ENCODE data around the gene SLC17A9.

SLC17A9 gene

DNA sequence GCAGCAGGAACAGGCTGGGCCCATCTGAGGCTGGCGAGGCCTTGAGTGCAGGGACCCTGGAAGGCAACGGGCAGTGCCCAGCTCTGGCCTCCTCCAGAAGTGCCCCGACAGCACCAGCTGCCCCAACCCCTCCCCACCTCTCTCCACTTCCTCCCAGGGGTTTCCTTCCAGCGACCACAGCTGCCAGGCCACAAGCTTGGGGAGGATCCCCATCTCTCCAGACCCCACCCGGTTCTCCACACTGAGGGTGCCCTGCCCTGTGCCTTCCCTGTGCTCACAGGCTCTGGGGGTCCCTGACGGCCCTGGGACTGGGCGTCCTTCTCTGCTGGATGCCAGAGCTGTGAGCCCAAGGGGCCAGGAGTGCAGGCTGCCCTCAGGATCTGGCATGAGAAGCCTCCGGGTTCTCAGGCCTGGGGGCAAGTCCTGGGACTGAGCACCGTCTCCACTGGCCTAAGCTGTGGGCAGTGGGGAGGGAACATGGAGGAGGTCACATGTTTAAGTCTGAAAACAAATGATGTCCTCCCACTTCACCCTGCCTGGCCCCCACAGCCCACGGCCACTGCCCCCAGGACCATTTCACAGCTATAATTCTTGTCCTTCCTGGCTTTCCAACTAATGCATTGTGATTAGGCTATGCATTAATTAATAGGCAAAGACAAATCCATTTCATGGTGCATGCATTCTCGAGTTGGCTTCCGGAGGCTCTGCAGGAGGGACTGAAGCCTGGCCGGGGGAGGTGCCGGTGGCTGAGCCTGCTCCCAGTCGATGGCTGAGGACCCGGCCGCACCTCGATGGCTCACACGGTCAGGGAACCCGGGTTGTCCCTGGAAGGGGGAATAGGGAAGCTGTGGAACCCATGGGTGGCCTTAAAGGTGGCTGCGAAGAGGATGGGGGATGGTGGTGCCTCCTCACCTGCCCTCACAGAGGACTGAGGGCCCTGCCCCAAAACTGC, 29.9 kb downstream of the SLC17A9 start:
- DNase-seq (ENCODE audit: low read depth), result no peak

DNA sequence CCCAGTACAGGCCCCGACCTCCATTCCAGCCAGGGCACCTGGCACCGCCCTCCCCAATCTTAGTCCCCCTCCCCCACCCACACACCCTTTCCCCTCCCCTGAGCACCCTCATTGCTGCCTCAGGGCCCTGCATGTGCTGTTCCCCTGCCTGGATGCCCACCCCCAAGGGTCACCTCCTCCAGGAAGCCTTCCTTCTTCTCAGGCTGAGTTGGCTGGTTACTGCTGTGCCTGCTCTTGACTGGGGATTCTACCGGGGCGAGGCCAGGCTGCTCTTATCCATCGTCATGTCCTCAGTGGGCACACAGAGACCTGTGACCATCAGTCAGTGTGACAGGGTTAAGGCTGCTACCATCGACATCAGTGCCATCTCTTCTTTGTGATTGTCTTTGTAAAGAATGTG, 30.7 kb downstream of the SLC17A9 start:
- DNase-seq (ENCODE audit: low read depth), result no peak

DNA sequence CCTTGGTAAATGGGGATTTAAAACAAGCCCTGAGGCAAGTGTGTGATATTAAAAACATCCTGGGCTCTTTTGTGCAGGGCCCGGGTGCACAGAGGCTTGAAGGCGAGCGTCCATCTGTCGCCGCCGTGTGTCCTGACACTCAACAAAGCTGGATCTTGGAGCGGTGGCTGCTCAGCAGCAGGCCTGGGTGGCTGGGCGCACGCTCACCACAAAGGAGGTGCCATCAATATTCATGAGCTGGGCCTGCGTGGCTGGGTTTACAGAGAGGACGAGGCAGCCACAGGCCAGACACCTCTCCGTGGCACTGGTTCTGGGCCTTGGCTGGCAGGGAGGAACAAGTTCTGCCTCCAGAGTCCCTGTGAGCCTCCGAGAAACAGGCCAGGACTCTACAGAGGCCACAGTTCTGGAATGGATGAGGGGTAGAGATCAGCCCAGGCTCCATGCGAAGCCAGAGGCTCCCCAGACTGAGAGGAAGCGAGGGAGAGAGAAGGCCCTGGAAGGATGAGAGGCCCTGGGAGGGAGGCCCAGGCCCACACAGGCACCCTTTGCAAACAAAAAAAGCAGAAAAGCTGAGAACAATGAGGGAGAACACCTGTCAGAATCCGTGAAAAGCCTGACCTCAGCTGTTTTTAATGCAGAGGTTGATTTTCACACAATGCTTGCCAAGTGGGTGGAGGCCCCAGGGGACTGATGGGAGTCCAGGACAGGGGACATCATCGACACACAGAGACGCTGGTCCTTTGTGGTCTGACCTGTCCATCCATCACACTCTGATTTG, 32.3 kb downstream of the SLC17A9 start:
- no peak for DNase-seq (ENCODE audit: low read depth)

GRCh38 chr20:62985444-62985778, 32.9 kb downstream of the SLC17A9 start:
- no peak for DNase-seq (ENCODE audit: low read depth)

GRCh38 chr20:62986257-62986800, 33.8 kb downstream of the SLC17A9 start:
- DNase-seq (ENCODE audit: low read depth), result no peak

DNA sequence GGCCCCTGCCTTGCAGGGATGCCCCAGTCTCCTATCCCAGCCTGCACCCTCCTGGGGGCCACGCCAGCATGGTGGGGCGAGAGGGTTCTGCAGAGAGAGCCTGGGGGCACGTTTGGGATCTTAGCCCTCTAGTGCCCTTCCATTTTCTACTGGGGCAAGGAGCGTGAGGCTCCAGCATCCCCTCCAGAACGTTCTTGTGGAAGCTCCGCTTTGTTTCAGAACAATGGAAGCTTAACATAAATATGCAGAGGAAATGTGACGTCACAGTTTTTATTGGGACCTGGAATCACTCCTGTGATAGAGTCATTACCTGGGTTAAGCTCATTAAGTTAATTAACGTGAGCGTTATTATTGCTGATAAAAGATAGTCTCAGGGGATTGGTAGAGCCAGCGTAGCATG, 34.6 kb downstream of the SLC17A9 start:
- DNase-seq (ENCODE audit: low read depth), result no peak

DNA sequence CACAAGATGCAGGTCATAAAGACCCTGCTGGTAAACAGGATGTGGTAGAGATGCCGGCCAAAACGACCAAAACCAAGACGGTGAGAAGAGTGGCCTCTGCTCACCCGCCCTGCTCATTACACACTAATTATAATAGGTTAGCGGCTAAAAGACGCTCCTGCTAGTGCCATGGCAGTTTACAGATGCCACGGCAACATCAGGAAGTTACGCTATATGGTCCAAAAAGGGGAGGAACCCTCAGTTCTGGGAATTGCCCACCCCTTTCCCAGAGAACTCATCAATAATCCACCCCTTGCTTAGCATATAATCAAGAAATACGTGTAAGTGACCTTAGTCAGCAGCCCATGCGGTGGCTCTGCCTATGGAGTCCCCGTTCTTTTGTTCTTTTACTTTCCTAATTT, 36.7 kb downstream of the SLC17A9 start:
- DNase-seq (ENCODE audit: low read depth), result no peak

DNA sequence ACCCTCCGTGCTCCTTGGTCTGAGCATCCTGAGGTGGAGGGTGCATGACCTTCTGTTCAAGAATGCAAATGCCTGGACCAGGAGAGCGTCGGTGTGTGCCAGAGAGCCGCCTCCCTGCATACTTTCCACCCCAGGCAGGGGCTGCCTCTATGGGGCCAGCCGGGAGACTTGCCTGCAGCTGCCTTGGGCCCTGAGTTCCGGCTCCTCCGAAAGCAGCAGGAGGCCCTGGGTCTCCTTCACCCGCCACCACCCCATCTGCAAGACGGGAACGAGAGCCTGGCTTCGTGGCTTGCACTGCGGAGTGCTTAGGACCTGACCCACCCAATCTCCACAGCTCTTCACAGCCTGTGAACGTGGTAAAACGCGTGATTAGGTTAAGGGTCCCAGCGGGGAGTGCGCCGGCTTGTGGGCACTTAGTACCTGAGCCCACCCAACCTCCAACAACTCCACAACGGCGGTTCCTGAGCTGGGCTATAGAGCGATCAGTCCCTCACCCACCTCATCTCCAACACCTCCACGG, 37.9 kb downstream of the SLC17A9 start:
- no peak for DNase-seq (ENCODE audit: low read depth)

GRCh38 chr20:62991196-62991807, 38.8 kb downstream of the SLC17A9 start:
- DNase-seq (ENCODE audit: low read depth), result no peak

DNA sequence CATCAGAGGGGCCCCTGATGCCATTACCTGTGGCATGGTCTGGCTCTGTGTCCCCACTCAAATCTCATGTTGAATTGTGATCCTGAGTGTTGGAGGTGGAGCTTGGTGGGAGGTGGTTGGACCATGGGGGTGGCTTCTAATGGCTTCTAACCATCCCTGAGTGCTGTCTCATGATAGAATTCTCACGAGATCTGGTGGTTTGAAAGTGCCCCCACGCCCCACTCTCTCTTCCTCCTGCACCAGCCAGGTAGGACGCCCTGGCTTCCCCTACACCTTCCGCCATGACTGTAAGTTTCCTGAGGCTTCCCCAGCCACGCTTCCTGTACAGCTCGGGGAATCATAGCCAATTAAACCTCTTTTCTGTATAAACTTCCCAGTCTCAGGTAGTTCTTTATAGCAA, 39.4 kb downstream of the SLC17A9 start:
- DNase-seq (ENCODE audit: low read depth), result no peak

- DNase-seq (ENCODE audit: low read depth), result no peak
These were observed 41.5 kb downstream of the SLC17A9 start for GRCh38 chr20:62993856-62994494.

DNA sequence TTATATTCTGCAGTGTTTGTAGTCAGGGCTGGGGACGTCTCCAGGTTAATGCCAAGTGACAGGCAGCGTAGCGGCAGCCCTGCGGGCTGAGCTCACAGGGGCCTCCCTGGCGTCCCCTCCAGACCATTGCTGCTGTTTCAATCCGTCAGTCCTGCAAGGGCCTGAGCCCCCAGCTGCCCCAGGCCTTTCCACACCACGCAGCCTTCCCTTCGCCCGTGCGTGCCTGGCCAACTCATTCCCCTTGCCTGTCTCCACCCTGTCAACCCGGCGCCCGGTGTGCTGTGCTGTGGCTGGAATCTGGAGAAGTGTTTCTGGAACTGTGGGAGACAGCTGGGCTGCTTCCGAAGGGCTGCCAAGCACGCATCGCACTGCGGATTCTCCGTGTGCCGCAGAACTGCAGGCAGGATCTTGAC, 42.4 kb downstream of the SLC17A9 start:
- no peak for DNase-seq (ENCODE audit: low read depth)

- no peak for DNase-seq (ENCODE audit: low read depth)
These were observed 43.0 kb downstream of the SLC17A9 start for GRCh38 chr20:62995481-62995880.

- no peak for DNase-seq (ENCODE audit: low read depth)
These were observed 43.5 kb downstream of the SLC17A9 start for GRCh38 chr20:62995898-62996595.

- no peak for DNase-seq (ENCODE audit: low read depth)
These were observed 44.1 kb downstream of the SLC17A9 start for GRCh38 chr20:62996596-62996982.

GRCh38 chr20:62997417-62998035, 45.0 kb downstream of the SLC17A9 start:
- no peak for DNase-seq (ENCODE audit: low read depth)

- no peak for DNase-seq (ENCODE audit: low read depth)
These were observed 45.9 kb downstream of the SLC17A9 start for GRCh38 chr20:62998449-62998848.

DNA sequence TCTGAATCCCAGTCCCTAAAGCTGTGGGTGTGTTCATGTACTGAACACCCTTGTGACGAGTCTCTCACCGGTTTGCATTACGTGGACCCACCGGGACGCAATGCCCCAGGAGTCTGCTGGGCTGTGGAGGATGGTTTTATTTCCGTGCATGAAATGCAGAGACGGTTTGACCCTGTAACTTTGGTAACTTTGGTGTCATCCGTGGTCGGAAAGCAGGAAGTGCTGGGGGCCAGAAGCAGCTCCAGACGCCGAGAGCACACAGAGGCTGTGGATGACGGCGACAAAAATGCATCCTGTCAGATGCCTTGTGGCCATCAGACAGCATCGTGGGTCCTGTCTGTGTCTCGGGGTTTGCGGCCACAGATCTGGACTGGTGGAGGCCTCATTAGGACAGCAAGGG, 47.1 kb downstream of the SLC17A9 start:
- no peak for DNase-seq (ENCODE audit: low read depth)

DNA sequence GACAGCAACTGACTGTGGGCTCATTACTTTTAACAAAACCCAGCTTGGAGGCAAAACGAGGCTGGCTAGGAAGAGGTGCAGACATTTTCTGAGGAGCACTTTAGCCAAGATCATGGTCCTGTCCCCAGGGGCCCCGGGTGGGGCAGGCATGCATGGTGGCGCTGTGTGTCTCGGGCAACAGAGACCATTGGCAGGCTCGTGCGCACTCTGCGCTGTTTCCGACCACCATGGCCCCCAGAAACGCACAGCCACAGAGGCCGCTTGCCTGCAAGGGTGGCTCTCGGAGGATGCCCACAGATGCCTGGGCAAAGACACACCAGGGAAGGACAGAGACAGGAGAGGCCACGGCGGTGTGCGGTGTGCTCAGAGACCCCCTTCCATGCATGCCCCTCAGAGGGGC, 47.5 kb downstream of the SLC17A9 start:
- no peak for DNase-seq (ENCODE audit: low read depth)

- DNase-seq (ENCODE audit: low read depth), result no peak
These were observed 48.4 kb downstream of the SLC17A9 start for GRCh38 chr20:63000958-63001357.

DNA sequence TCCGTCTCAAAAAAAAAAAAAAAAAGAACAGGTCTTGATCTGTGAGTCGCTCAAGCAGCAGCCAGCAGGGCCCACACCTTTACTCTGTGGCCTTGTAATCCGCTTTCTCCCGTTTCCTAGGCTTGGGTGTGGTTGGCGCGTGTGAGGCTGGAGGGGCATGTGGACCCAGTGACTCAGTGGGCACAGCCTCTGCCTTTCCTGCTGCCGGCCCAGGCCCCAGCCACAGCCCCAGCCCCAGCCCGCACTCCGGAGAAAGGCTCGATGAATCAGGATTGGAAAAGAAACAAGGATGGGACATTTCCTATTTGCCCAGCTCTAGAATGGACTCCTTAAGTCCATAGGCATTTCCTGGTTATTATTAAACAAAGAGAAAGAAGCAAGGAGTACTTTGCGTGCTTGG, 50.0 kb downstream of the SLC17A9 start:
- no peak for DNase-seq (ENCODE audit: low read depth)
